Panc1 (cell line): Measurements from ENCODE around the gene PDE8B.

ENCODE experiments used
- TCF7L2 ChIP-seq: IDR thresholded peaks from 2 replicates; pipeline ENCODE4 v1.6.1; 2011; ENCODE audit warnings: mild to moderate bottlenecking, low read depth, low read length, inconsistent platforms
- TF ChIP-seq, protein P1 (sequence below): fragments of 450-650 bp; IDR thresholded peaks from 2 replicates; pipeline ENCODE4 v1.5.1; 2017; ENCODE audit warnings: mild to moderate bottlenecking

DNA sequence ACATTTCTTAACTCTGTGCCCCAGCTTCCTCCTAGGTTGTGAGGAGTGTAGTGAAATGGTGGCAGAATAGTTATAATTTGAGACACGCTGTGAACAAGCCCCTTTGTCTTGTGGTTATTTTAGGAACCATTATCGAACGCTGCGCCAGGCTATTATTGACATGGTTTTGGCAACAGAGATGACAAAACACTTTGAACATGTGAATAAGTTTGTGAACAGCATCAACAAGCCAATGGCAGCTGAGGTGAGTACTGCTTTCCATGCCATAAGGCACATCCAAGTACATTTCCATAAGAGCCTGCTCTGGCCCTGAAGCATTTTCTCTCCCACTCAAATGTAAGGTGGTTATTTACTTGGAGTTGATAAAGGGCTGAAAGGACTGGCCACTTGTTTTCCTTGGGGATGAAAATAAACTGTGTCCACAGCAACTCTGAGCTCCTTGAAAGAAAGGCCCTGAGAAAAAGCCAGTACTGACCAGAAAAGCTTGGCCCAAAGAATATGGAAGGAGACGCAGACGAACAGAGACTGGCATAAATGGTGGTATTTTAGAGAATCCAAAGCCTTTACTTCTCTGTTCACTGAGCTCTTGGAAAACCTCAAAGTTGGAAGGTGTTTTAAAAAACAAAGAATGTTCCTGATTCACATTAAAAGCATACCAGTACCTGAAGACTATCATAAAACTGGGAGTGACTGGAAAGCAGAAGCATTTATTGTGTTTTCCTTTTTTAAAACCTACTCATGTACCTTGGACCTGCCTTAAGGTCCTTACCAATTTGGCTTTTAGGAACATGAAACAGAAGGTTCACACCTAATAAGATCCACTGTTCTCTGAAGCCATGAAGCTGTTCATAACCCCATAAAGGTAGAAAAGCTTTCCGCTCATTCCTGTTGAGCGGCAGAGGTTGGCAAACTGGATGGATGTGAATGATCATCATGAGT is 209.4 kb downstream of the PDE8B start:
- TF ChIP-seq, protein P1, sequence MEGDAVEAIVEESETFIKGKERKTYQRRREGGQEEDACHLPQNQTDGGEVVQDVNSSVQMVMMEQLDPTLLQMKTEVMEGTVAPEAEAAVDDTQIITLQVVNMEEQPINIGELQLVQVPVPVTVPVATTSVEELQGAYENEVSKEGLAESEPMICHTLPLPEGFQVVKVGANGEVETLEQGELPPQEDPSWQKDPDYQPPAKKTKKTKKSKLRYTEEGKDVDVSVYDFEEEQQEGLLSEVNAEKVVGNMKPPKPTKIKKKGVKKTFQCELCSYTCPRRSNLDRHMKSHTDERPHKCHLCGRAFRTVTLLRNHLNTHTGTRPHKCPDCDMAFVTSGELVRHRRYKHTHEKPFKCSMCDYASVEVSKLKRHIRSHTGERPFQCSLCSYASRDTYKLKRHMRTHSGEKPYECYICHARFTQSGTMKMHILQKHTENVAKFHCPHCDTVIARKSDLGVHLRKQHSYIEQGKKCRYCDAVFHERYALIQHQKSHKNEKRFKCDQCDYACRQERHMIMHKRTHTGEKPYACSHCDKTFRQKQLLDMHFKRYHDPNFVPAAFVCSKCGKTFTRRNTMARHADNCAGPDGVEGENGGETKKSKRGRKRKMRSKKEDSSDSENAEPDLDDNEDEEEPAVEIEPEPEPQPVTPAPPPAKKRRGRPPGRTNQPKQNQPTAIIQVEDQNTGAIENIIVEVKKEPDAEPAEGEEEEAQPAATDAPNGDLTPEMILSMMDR, result no peak
- TF ChIP-seq TCF7L2, result no peak
